ENCODE data around the gene LDAH.
A peak's percentile ranks its signal among the peaks of the same experiment; 100 is the strongest.

LDAH gene

DNA sequence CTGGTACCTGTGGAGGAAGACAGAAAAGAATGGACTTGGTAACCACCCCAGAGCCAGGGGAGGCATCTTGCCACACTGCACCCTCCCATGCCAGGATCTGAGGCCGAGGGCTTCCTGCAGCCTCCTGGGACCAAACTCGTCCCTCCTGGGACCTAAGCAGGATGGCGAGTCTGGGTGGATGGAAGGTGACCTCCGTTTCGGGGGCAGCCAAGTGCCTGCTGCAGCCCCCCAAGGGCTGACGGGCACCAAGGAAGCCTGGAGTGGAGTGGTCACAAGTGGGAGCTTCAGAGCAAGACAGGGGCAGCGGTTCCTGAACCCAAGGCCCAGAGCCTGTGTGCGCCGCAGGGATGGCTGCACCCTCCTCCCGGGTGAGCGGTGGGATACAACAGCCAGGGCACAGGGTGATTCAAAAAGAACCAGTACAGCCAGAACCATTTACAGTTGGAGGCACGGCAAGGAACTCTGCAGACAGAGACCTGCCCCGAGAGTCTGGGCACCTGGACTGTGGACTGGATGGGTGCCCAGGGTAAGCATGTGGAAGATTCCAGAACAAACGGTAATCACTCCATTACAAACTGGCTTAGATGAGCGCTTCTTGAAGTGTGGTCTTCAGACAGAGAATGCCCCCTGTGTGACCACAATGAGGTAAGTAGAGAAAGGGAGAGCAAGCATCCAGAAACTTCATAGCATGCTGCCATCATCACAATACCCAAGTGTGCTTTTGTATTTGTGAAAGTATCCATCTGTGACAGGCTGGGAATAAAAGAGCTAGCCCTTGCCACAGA is 184.1 kb downstream of the LDAH start:
- no peak for DNase-seq (ENCODE audit: low read depth, low spot score)

DNA sequence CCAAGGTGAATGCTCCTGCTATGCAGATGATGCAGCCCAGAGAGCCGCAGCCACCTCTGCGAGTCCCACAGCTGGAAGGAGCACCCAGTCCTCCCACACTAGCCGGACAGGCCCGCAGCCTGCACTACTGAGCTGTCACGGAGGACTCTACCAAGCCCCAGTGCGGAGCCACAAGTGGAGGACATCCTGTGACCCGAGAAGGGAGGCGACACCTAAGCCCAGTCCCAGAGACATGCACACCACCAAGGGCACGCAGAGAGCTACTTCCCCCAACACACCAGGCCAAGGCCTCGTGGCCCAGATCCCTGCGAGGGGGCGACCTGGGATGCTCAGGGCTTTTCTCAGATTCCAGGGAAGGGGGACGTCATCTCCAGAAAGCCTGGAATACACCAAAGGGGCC is 184.9 kb downstream of the LDAH start:
- DNase-seq (ENCODE audit: low read depth, low spot score), result no peak

DNA sequence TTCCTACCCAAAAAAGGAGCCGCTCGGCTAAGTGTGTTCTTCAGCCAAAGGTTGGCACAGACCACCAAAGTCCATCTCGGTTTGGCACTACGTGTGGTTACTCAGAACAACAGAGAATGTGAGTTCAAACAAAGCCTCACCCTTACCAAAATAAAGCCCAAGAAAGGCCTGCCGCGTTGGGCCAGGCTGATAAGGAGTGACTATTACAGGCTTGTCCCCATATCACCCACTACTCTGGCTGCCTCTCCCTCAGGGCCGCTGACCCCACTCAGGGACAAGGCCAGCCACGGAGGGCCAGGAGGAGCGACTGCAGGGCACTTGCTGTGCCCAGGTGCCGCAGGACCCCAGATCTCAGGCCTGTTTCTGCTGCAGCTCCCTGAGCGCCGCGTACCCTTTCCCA is 185.8 kb downstream of the LDAH start:
- DNase-seq (ENCODE audit: low read depth, low spot score), result no peak

GRCh38 chr2:20635675-20636584 is 187.0 kb downstream of the LDAH start:
- DNase-seq (ENCODE audit: low read depth, low spot score), result peak; percentile 94

- DNase-seq (ENCODE audit: low read depth, low spot score), result no peak
Measured at GRCh38 chr2:20635113-20635510, 187.8 kb downstream of the LDAH start.

GRCh38 chr2:20634507-20635112 is 188.3 kb downstream of the LDAH start:
- DNase-seq (ENCODE audit: low read depth, low spot score), result no peak

All from ELF-1 (cell line).